HG03097 (cell line): ENCODE data around the gene RNF5.
"Not testable (repeated sequence)": the region's sequence is repeated elsewhere in the genome, so short reads cannot be mapped to it uniquely, and the experiment has no call there.

Experiments
- ATAC-seq: cut with Tn5 transposase; IDR thresholded peaks from one replicate; pipeline ENCODE4 v1.9.1; 2021; ENCODE audit not compliant: unreplicated experiment, low FRiP score

RNF5 gene

DNA sequence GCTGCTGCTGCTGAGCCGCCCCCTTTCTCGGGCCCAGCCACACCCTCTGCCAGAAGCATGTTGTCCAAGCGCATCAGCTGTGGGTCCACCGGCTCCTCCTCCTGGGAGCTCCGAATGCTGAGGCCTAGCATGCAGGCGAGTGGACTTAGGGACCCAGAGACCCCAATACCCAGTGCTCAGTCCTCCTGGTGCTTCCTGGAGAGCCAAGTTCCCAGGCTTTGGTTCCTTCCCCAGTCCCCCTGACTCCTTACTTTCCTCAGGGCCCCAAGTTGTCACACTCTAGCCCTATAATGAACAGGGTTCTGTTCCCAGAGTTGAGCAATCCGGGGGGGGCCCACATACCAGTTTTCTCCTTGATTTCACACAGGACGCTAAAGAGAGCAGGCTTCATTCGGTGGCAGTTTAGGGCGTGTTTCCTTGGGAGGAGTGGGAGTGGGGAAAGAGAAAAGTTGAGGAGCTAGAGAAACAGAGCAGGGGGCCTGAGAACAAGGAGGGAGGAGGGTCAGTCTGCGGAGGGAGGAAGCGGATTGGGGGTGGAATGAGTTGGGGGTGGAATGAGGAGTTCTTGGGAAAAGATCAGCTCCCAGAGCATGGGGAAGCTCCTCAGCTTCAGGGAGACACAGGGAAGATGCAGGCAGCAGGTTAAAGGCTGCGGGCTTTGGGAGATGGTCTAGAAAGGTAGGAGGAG, 10.3 kb downstream of the RNF5 start:
- no peak for ATAC-seq

DNA sequence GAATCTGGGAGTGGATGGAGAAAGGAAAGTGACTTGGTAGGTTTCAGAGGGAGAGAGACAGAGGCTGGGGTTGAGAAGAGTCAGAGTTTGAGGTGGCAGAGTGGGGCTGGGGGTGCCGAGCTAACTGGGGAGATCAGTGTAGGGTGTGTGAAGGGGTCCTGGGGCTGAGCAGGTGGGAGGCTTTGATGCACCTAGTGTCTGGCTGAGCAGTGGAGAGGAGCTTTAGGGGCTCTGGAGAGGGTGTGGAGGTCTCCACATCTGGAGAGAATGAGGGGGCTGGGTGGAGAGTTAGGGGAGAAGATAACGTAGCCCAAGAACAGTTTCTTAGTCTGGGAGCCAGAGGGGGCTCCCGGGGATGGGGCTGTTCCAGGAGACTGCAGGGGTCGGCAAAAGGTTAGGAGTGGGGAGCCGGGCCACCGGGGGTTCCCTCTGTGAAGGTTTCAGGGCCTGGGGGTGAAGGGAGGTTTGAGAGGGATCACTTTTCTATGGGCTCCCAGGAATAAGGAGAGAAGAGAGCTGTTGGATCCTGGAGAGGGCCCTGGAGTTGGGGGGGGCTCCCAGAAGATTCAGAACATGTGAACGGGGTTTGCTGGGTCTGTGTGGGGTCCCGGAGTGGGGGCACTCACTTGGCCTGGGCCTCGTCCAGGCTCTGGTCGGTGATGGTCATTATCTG, 11.0 kb downstream of the RNF5 start:
- no peak for ATAC-seq

DNA sequence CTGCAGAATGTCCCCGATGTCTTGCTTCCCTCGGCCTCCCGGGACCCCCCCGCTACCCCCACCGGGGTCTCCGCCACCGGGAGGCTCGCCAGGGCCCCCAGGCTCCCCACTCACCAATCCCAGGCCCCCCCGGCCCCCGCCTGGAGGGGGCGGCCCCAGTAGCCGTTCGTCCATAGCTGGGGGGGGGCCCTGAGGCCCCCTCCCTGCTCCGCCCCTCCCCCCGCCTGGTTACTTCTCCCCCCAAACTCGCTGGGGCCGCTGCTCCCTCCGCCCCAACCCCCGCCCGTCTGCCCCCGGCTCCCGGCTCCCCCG, 11.5 kb downstream of the RNF5 start:
- no peak for ATAC-seq

DNA sequence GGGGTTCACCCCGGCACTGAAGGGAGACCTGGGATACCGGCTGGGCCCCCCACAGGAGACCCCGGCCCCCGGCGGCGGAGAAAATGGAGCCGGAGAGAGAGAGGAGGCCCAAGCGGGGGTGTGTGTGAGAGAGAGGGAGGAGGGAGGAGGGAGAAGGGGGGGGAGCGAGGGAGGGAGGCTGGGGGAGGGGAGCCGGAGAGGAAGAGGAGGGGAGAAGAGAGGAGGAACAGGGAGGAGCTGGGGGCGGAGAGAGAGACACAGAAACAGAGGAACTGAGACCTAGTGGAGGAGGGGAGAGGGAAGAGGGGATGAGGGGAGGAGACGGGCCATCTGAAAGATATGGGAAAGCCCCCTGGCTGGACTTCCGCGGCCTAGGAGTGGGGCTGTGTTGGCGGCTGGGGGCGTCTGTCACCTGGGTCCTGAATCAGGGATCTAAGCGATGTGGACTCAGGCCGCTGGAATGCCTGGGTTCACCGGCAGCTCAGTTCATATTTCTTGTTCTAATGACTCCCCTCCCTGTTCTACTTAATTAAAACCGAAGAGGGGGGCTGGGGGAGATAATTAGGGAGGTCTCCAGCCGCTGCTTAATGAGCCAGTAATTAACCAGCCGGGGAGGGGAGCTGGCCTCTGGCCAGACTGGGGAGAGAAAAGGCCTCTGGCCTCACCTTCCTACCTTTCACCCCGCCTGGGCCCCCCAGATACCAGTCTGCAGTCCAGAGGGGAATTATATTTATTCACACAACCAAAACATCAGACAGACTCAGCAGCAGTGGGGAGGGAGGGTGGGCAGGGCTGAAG, 12.0 kb downstream of the RNF5 start, which contains the start of gene PBX2:
Gene PBX2, minus strand, starts transcription at position 149 of the 798 bp plus-strand sequence. CDS start 287 bp downstream, outside the sequence.
- ATAC-seq: no peak

DNA sequence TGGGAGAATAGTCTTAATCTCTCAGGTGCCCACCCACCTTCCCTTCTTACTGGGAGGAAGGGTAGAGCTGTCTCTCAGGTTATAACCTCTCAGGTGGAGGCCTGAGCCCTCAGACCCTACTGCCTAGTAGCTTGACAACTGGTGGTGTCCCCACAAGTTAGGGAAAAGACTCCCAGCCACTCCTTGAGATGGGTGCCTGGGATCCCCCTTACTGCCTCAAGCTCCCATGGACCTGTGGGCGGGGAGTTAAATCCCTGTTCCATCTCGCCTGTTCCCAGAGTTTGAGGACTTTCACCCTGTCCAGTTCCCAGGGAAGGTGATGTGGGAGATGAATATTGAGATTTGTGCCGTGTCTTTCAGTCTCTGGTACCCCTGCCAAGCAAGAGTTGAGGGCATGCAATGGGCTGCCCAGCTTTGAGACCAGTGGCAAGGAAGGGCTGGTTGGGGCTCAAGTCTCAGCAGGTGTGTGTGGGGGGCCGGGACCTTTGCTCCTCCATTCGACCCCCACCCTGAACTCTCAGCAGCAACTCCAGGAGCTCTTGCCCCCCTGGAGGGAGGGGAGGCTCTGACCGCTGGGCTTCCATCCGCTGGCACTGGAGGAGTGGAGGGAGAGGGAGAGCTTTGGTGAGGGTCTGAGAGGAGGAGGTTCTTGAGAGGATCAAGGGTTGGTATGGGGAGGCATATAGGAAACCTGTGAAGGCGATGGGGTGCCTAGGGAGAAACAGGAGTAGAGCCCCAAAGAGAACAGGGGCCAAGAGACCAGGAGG, 12.9 kb downstream of the RNF5 start:
- no peak for ATAC-seq

DNA sequence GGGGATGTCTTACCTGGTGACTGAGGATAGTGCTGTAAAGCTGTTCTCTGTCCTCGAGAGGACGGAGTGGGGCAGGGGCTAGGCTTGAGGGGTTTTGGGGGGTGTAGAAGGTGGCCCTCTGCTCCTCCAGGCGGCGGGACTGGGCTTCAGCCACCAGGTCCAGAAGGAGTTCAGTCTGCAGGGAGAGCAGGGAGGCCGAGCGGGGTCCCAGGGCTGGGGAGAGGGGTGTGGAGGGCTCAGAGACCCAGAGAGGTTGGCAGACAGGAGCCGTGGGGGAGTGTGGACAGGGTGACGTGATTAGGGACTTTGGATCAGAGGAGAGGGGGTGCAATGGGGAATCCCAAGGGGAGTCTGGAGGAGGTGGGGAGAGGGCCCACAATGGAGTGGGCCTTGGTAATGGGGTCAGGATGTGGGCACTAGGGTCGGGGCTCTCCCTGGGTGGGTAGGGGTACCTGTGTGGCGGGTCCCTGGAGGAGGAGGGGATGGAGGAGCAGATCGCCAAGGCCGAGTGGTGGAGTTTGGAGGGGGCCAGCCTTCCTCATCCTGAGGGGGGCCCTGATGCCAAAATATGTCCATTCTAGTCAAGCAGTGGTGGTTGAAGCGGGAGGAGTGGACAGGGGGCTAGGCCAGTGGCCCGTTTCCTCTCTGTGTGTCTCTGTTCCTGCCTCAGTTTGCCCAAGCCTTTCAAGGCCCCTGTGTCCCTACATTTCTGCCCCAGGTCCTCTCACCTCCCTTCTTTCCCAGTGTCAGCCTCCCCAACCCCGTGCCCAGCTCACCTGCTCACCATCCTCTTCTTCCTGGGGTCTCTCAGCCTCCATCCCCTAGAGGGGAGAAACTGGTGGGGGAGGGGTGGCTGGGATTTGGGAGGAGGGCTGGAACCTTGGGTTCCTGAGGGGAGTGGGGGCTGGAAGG, 13.7 kb downstream of the RNF5 start:
- no peak for ATAC-seq

DNA sequence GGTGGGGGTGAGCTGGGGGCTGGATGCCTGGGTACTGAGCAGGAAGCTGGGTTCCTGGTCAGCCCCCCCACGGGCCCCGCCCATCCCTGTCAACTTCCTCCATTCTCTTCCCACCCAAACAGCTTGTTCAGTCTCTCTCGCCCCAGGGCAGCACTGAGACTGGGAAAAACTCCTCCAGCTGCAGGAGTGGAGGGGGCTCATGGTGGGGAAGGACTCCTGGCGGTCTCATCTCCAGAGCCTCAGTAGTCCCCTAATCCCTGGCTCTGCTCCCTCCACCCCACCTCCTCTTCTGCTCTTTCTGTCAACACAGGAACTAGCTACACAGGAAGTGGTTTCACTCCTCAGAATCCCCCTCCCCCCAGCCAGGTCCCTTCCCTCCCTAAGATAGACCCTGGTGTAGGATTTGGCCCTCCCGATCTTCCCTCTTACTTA, 14.4 kb downstream of the RNF5 start, which contains the start of gene GPSM3:
Gene GPSM3, minus strand, starts transcription at position 36 of the 432 bp plus-strand sequence. CDS start 130 bp downstream, outside the sequence.
- ATAC-seq: no peak

DNA sequence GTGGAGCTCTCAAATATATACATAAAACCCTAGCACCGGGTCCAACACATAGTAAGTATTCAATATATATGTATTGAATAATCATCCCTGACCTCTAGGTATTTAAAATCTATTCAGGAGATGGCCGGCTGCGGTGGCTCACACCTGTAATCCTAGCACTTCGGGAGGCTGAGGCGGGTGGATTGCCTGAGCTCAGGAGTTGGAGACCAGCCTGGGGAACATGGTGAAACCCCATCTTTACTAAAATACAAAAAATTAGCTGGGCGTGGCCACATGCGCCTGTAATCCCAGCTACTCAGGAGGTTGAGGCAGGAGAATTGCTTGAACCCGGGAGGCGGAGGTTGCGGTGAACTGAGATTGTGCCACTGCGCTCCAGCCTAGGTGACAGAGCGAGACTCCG, 14.9 kb downstream of the RNF5 start:
- not testable (repeated sequence) for ATAC-seq

DNA sequence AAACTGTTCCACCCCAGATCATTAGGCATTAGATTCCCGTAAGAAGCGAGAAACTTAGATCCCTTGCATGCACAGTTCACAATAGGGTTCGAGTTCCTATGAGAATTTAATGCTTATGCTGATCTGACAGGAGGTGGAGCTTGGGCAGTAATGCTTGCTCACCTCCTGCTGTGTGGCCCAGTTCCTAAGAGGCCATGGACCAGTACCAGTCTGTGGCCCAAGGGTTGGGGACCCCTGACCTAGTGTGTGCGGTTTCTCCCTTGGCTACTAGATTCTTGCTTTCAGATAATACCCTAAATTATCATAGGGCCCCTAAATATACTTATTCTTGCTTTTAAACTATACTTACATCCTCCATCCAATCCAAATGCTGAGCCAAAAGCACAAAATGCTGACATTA, 16.2 kb downstream of the RNF5 start:
- ATAC-seq: no peak

DNA sequence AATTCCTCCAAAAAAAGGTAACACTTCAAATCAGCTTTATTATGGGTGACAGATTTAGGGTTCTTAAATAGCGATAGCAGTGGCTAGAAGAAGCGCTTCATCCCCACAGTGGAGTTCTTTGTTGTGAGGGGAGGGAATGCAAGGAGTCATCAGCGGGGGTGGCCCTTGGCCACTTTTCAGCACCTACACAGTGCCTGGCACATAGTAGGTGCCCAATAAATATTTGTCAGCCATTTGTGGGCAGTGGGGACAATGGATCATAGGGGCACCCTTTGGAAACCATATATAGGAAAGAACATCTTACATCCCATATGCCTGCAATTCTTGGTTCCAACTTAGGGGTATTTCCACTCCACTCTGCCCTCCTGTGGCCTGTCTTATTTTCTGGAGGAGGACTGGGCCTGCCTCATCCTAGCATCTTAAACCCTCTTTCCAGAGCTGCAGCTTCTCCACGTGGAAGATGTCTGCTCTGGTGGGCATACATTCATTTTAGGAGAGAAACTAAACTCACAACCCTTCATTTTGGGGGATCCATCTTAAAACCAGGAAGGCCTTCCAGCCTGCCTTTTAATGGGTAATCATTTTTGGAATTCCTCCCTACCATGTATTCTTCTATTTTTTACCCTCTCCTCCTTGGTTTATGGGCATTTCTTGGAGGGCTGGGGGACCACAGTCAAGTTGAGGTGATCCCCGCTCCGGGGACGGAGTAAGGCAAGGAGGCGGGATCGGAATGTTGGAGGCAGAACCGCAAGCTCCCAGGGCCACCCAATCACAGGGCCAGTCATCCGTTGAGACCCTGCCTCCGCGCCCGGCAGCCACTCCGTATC, 16.8 kb downstream of the RNF5 start:
- no peak for ATAC-seq

DNA sequence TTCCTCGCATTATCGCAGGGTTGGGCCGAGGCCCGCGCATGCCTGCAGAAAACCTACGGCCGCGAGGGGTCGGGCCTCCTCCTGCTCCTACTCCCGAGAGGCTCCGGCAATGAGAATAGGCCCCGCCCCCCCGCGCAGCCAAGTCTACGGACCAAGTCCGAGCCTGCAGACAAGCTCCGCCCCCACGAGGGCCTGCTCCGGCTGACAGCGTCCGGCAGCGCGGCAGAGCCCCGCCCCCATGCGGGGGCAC, 17.4 kb downstream of the RNF5 start:
- peak; percentile 78 for ATAC-seq

DNA sequence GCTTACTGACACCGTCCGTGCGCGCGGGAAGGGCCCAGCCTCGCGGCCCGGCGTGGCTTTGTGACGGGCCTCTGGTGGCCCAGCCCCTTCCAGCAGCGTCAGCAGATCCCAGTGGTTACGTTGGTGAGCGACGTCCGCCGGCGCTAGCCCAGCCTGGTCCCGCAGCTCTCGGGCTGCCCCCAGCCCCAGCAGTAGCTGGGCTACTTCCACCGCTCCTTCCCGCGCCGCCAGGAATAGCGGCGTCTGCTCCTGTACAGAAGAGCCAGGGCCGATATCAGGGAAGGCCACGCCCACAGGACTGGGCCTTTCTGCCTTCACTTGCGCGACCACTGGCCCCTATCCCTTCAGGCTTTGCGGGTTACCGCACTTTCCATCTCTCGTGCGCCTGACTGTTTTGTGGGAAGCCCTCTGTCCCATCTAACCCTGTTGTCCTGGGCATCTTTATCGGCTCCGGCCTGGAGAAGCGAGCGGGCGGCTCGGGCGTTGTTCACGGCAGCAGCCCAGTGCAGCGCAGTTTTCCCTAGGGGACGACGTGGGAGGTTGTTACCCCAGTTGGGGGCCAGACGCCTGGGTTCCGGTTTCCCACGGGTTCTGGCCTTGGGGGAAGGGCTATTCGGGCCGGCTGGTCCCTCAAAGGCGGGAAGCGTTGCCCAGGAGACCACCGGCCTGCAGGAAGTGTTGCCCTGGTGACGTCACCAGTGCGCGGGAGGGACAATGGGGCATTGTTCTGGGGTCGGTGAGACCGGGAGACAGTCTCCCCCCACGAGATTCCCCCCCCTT, 17.9 kb downstream of the RNF5 start:
- no peak for ATAC-seq

DNA sequence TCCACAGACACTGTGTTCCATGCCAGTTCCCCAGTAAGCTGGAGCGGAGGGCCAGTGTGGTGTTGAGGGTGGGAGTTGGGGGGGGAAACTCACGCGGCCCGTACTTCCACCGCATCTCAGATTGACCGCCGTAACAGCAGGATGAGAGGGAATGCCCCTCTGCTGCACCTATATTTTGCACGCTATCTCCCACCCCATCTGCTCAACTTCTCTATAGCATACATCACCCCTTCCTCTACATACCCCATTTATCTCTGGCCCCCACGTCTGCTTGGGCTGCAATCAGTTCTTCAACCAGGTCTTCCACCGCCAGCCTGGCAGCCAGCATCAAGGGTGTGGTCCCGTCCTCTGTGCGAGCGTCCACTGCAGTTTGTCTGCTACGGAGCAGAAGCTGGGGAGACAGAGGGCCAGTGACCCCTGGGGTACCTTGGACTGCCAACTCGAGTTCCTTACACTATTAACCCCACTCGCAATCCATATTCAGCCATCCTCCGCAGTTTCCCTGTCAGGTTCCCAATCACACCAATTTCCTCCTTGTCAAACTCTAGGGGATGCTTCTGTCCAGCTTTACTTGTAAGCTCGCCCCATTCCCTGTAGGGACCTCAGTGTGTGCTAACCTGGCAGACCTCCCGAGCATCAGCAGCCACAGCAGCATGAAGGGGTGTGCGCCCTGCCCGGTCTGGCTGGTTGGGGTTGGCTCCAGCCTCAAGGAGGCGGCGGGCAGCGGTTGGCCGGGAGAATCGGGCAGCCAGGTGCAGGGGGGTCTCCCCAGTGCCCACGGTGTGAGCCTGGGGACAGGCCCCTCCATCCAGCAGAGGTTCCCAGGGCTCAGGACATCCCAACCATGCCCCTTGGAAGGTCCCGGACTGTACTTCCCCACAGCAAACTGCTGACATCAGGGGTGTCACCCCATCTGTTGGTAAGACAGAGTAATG, 18.7 kb downstream of the RNF5 start:
- no peak for ATAC-seq

DNA sequence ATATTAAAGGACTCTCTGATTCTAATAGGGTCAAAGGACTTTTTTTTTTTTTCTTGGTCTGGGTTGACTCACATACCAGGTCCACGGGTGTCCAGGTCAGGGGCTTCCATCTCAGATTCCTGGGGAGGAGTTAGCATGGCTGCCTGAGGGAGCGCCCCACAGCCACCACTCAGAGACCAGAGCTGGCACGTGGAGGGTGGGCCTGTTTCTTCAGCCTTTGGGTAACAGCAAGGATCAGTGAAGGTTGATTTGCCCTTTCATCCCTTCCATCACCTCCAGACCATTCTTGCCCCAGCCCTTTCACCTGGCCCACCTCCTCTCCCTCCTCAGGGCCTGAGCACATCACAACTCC, 20.1 kb downstream of the RNF5 start:
- ATAC-seq: no peak

DNA sequence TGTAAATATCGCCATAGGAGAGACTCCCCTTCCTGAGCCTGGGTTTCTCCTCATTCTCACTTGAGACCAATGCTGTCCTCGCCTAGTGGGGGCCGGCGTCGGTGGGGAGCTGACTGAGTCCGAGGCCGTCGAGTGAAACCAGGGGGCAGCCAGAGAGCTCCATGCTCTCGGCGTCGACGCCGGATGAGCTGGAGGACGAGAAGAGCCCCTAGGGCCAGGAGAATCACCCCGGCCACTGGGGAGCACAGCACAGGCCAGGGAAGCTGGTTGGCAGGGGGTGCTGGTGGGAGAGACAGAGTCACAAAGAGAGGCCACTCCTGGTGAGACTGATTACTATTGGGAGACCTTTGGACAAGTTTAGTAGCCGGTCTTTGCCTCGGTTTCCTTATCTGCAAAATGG, 20.7 kb downstream of the RNF5 start:
- ATAC-seq: no peak

DNA sequence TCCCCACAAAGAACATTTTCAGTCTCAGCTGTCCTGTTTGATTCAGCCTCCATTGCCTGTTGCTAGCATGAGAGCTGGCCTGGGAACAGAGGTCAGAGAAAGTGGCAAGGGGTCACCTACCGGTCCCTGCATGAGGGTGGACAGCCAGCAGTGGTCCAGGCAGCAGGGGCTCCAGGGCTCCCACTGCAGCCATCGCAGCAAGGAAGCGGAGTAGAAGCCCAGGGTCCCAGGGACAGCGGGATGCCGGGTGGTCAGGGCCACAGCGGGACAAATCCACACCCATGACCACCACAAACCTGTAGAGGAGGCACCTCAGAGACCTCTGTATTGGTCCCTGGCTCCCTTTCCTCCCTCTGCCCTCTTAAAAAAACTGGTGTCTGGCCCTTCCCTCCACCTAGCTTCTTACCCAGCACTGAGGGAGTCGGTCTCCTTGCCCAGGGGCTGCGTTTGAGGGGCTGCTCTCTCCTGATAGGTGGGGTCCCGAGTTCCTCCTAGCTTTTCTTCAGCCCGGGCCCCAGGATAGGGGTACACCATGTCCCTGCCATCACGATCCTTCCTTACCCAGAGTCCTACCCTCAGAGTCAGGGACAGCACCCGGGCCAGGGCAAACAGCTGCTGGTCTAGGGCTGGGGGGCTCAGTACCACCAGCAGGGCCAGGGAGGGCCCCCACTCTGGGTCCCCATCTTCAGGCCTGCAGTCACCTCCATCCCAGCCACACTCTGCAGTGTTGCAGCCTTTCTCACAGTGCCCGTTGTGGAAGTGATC, 22.7 kb downstream of the RNF5 start:
- ATAC-seq: no peak

DNA sequence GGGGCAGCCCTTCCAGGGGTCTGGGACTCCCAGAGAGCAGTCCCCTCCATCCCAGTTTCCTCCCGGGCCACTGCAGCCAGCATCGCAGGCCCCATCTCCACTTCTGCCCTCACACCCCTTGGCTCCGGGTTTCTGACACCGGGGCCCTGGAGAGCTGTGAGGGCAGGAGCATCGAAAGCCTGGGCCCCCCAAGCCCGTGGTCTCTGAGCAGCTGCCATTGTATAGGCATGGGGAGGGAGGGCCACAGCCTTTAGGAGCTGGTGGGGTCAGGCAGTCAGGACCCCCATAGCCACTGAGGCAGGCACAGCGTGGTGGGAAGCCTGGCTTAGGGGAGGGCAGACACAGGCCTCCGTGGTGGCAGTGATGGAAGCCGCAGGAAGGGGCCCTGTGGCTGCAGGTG, 24.0 kb downstream of the RNF5 start:
- ATAC-seq: no peak
